Measurements from ENCODE around the gene HBD. TPM values are rescaled to one million over a fixed set of nuclear protein-coding genes. Genes with fewer than 3 reads are reported as not detected.

The HBD gene
- total and polyA plus RNA-seq, 2 donors (not counting 3 experiments of a cell fraction or from before 2014, with no cell fraction given) = not detected

DNA sequence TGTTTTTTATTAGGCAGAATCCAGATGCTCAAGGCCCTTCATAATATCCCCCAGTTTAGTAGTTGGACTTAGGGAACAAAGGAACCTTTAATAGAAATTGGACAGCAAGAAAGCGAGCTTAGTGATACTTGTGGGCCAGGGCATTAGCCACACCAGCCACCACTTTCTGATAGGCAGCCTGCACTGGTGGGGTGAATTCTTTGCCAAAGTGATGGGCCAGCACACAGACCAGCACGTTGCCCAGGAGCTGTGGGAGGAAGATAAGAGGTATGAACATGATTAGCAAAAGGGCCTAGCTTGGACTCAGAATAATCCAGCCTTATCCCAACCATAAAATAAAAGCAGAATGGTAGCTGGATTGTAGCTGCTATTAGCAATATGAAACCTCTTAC, 8.8 kb downstream of the HBD start:
- DNase-seq (ENCODE audit: low read depth, low spot score) = no peak
- no peaks in the 10 kb centered on the region for H3K27me3 ChIP-seq (ENCODE audit: control insufficient read depth in 2 of 2, insufficient read depth in 2 of 2, low read length in 2 of 2)
- TF ChIP-seq GATA2 (IDR thresholded peaks at IDR 0.05; ENCODE audit: insufficient read depth, insufficient read length, low read depth, low read length) (no peak), JUN (IDR thresholded peaks at IDR 0.05; ENCODE audit: borderline replicate concordance, insufficient read depth, insufficient read length, low read depth) (no peak), POLR2AphosphoS5 (IDR thresholded peaks at IDR 0.05; ENCODE audit: insufficient read depth, low read depth, low read length) (no peak), EZH2 (IDR thresholded peaks at IDR 0.05; ENCODE audit: borderline replicate concordance, low read depth, low read length, severe bottlenecking) (no peak), POLR2A (IDR thresholded peaks at IDR 0.05; ENCODE audit: low read depth, low read length) (no peak), FOS (IDR thresholded peaks at IDR 0.05; ENCODE audit: borderline replicate concordance, insufficient read depth, low read length) (no peak)
- TF ChIP-seq, protein P1, sequence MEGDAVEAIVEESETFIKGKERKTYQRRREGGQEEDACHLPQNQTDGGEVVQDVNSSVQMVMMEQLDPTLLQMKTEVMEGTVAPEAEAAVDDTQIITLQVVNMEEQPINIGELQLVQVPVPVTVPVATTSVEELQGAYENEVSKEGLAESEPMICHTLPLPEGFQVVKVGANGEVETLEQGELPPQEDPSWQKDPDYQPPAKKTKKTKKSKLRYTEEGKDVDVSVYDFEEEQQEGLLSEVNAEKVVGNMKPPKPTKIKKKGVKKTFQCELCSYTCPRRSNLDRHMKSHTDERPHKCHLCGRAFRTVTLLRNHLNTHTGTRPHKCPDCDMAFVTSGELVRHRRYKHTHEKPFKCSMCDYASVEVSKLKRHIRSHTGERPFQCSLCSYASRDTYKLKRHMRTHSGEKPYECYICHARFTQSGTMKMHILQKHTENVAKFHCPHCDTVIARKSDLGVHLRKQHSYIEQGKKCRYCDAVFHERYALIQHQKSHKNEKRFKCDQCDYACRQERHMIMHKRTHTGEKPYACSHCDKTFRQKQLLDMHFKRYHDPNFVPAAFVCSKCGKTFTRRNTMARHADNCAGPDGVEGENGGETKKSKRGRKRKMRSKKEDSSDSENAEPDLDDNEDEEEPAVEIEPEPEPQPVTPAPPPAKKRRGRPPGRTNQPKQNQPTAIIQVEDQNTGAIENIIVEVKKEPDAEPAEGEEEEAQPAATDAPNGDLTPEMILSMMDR (IDR thresholded peaks at IDR 0.05; ENCODE audit: extremely low read depth in 1 of 2, insufficient read depth in 1 of 2, low read depth in 1 of 2, low read length in 2 of 2) = no peak
- TF ChIP-seq, protein P2, sequence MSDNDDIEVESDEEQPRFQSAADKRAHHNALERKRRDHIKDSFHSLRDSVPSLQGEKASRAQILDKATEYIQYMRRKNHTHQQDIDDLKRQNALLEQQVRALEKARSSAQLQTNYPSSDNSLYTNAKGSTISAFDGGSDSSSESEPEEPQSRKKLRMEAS (IDR thresholded peaks at IDR 0.05; ENCODE audit: insufficient read depth, insufficient read length) = no peak
- BruUV-seq (replicated peaks) = no TSS peak
- no peak overlapping the region for H3K27ac ChIP-seq (ENCODE audit: insufficient read depth, low read depth, low read length)
- intact Hi-C loops (cut with micrococcal nuclease) (no loop called here), dilution Hi-C loops (cut with MboI; ENCODE audit: extremely low pct_ligation_motif_present, low sequenced_read_pairs) (no loop called here)
- no peak overlapping the region for H3K9ac ChIP-seq (replicated peaks; ENCODE audit: extremely low read depth, insufficient read depth, low read length)
- POLR2A ChIA-PET = no interaction called here
- CTCF ChIA-PET = no interaction called here
- no peaks in the 10 kb centered on the region for H3K4me1 ChIP-seq (ENCODE audit: control insufficient read depth, extremely low read depth, insufficient read depth, low read length)
- no peak for FAIRE-seq
- no peaks in the 10 kb centered on the region for H3K9me1 ChIP-seq (replicated peaks; ENCODE audit: control insufficient read depth, extremely low read depth, insufficient read depth, low read length)
- no peaks in the 10 kb centered on the region for H3K36me3 ChIP-seq (ENCODE audit: control insufficient read depth in 2 of 2, extremely low read depth in 1 of 2, insufficient read depth in 2 of 2, low read length in 2 of 2)
- no peak overlapping the region for H3K4me3 ChIP-seq (replicated peaks in 1 of 3; ENCODE audit: insufficient read depth in 1 of 3, low read depth in 1 of 3, low read length in 3 of 3)
- no peaks in the 10 kb centered on the region for H3K9me3 ChIP-seq (replicated peaks; ENCODE audit: control insufficient read depth, insufficient read depth, low read length)
- no peak overlapping the region for H2AFZ ChIP-seq (ENCODE audit: low read depth, low read length)
- H3K79me2 ChIP-seq (ENCODE audit: control insufficient read depth, insufficient read depth, low read length) = no peaks in the 10 kb centered on the region
- H3K4me2 ChIP-seq (ENCODE audit: insufficient read depth, low read length) = no peak overlapping the region
- H4K20me1 ChIP-seq (replicated peaks; ENCODE audit: control insufficient read depth, extremely low read depth, insufficient read depth, low read length) = no peaks in the 10 kb centered on the region

Measured in endothelial cell of umbilical vein (primary cell).